Ovary (tissue), 9 donors: ENCODE measurements around the gene STKLD1. TPM values are rescaled to one million over a fixed set of nuclear protein-coding genes. Genes with fewer than 3 reads are reported as not detected.

Experiments used
- DNase-seq, 5 donors: peaks; one replicate each; pipeline ENCODE4 v3.0.0-alpha.2; 2019 to 2020
- H3K27ac ChIP-seq, 2 donors: fragments of 200-600 bp; one replicate each; pipeline versions ENCODE4 v1.5.1 to v1.8.0; 2019 to 2022
- H3K27me3 ChIP-seq: fragments of 200-600 bp; one replicate; pipeline ENCODE4 v1.8.0; 2022
- H3K36me3 ChIP-seq: fragments of 200-600 bp; sonication (generic); one replicate; pipeline ENCODE4 v1.5.1; 2019
- H3K4me1 ChIP-seq: one replicate; pipeline ENCODE4 v1.8.1; 2013; ENCODE audit warnings: mild to moderate bottlenecking, moderate library complexity; ENCODE audit not compliant: insufficient read depth
- H3K4me3 ChIP-seq: fragments of 200-600 bp; sonication (generic); one replicate; pipeline ENCODE4 v1.5.1; 2017
- H3K9me3 ChIP-seq, 2 donors: fragments of 200-600 bp in 1 of 2; sonication (generic) in 1 of 2; one replicate each; pipeline versions ENCODE4 v1.5.1 to v1.8.1; 2013 to 2019; ENCODE audit warnings: mild to moderate bottlenecking in 1 of 2, moderate library complexity in 1 of 2
- CTCF ChIP-seq, 3 donors: fragments of 450-650 bp in 2 of 3; fragments of 200-600 bp in 1 of 3; IDR thresholded peaks; one replicate each; pipeline versions ENCODE4 v1.5.1 to v1.8.0; 2016 to 2022; ENCODE audit warnings: antibody characterized with exemption in 3 of 3, mild to moderate bottlenecking in 1 of 3
- EP300 ChIP-seq: sonication (generic); formaldehyde crosslinking; IDR thresholded peaks from one replicate; pipeline ENCODE4 v1.6.1; 2017; ENCODE audit warnings: antibody characterized with exemption
- POLR2A ChIP-seq: fragments of 450-650 bp; IDR thresholded peaks from one replicate; pipeline ENCODE4 v1.6.1; 2017; ENCODE audit warnings: antibody characterized with exemption, mild to moderate bottlenecking, moderate library complexity
- WGBS, 3 donors: extraction: QIAGEN DNeasy Blood & Tissue Kit in 1 of 3; methylation state at CpG; one replicate each; pipeline versions ENCODE4 v1.1.5 to v1.1.7; 2013 to 2017; 5-methylcytosine and 5-hydroxymethylcytosine counted together
- intact Hi-C, 4 donors: fragments of 100-400 bp; cut with DNase I; formaldehyde crosslinking; loops; one replicate each; pipeline versions ENCODE4 v1.11.0 to v1.15.1; 2022 to 2023
- polyA plus RNA-seq, 2 donors: library from polyadenylated mRNA; stranded (reverse); fragments of 200-250 nt in 1 of 2; fragments of 350-450 nt in 1 of 2; fragmentation: Illumina TruSeq in 1 of 2; extraction: RNeasy Lipid Tissue Mini Kit (QIAGEN cat#74804) in 1 of 2; gene quantifications; one replicate each; pipeline ENCODE4 v1.2.3, GENCODE V29; 2013 to 2014
- total RNA-seq, 7 donors: library from RNA; depleted of rRNA in 2 of 7; stranded (reverse); fragments of >200 nt in 2 of 7; fragmentation: NEBNext Ultra II Directional in 3 of 7; extraction: Animal tissue kit (Norgen Biotek cat#: 25700) in 3 of 7; gene quantifications; one replicate each; pipeline versions ENCODE4 v1.1.0 to v1.2.4, GENCODE V29; 2016 to 2023
- donor health status: DM: no; HTN: no; CAD: no; lungs with moderate emphysema.
- donor health status: DM: no; HTN: no; CAD: no.
- donor health status: Bipolar disorder and iron deficiency.
- donor health status: DM: yes; HTN: yes; CAD: no.
- donor health status: DM: no; HTN: no; CAD: no.
- donor health status: DM: yes; HTN: yes; CAD: no.

STKLD1 gene
- total and polyA plus RNA-seq, 9 donors = 0.48 to 2.3 (median 1.3) TPM

- WGBS, 3 donors = 88 to 90% (median 89%) methylated on average over 17 of the region's 17 CpGs
- no peak for DNase-seq
- Histone ChIP-seq H3K27ac (no peak overlapping the region), H3K9me3 (no peaks in the 10 kb centered on the region), H3K27me3 (no peaks in the 10 kb centered on the region), H3K4me3 (no peak overlapping the region), H3K36me3 (no peaks in the 10 kb centered on the region), H3K4me1 (no peaks in the 10 kb centered on the region)
- intact Hi-C loops = no loop called here
- TF ChIP-seq POLR2A = no peak
- no peak for TF ChIP-seq EP300
- no peak for TF ChIP-seq CTCF (IDR thresholded peaks at IDR 0.05)
Measured at GRCh38 chr9:133384736-133385321, 8.7 kb downstream of the STKLD1 start.

GRCh38 chr9:133385452-133385851 lies 9.3 kb downstream of the STKLD1 start:
- Histone ChIP-seq H3K9me3 (no peaks in the 10 kb centered on the region), H3K27ac (no peak overlapping the region), H3K36me3 (no peaks in the 10 kb centered on the region), H3K4me3 (no peak overlapping the region), H3K4me1 (no peaks in the 10 kb centered on the region), H3K27me3 (no peaks in the 10 kb centered on the region)
- intact Hi-C loops = no loop called here
- no peak for DNase-seq
- 84 to 87% (median 86%) methylated on average over 14 of the region's 14 CpGs for WGBS, 3 donors
- TF ChIP-seq POLR2A (no peak), CTCF (IDR thresholded peaks at IDR 0.05) (no peak), EP300 (no peak)

- intact Hi-C loops = no loop called here
- no peaks in the 10 kb centered on the region for H3K36me3 ChIP-seq
- no peaks in the 10 kb centered on the region for H3K4me1 ChIP-seq
- H3K27me3 ChIP-seq = no peaks in the 10 kb centered on the region
- H3K27ac ChIP-seq = no peak overlapping the region
- DNase-seq = no peak
- no peak for TF ChIP-seq CTCF (IDR thresholded peaks at IDR 0.05)
- no peak for TF ChIP-seq EP300
- no peak for TF ChIP-seq POLR2A
- H3K9me3 ChIP-seq = no peaks in the 10 kb centered on the region
- H3K4me3 ChIP-seq = no peak overlapping the region
- WGBS, 3 donors = 77 to 79% (median 78%) methylated on average over 13 of the region's 13 CpGs
Measured at GRCh38 chr9:133386338-133386737, 10.2 kb downstream of the STKLD1 start.

- H3K36me3 ChIP-seq = no peaks in the 10 kb centered on the region
- WGBS, 3 donors = 80 to 86% (median 82%) methylated on average over 9 of the region's 9 CpGs
- DNase-seq = no peak
- no peaks in the 10 kb centered on the region for H3K9me3 ChIP-seq
- H3K27ac ChIP-seq = no peak overlapping the region
- no peak overlapping the region for H3K4me3 ChIP-seq
- intact Hi-C loops = no loop called here
- no peaks in the 10 kb centered on the region for H3K4me1 ChIP-seq
- TF ChIP-seq CTCF (IDR thresholded peaks at IDR 0.05) = no peak
- TF ChIP-seq EP300 = no peak
- TF ChIP-seq POLR2A = no peak
- no peaks in the 10 kb centered on the region for H3K27me3 ChIP-seq
Measured at GRCh38 chr9:133387680-133388079, 11.5 kb downstream of the STKLD1 start.
